Trophoblast cell (in vitro differentiated cells and primary cell): ENCODE results near the gene RGS14.
A peak's percentile ranks its signal among the peaks of the same experiment; 100 is the strongest.
"Not testable (repeated sequence)": the region's sequence is repeated elsewhere in the genome, so short reads cannot be mapped to it uniquely, and the experiment has no call there.

Source experiments
- DNase-seq, 2 donors: peaks; one replicate each; pipeline ENCODE4 v3.0.0-alpha.2; 2016
- H2AFZ ChIP-seq: 2 replicates; pipeline ENCODE4 v1.6.1; 2013; ENCODE audit warnings: low read length, moderate library complexity, mild to moderate bottlenecking; ENCODE audit not compliant: insufficient read depth, poor library complexity
- H2AK5ac ChIP-seq: 2 replicates; pipeline ENCODE4 v1.6.1; 2013; ENCODE audit warnings: mild to moderate bottlenecking, low read length
- H2BK120ac ChIP-seq: 2 replicates; pipeline ENCODE4 v1.6.1; 2013; ENCODE audit warnings: low read length, mild to moderate bottlenecking, moderate library complexity; ENCODE audit not compliant: insufficient read depth, poor library complexity
- H2BK12ac ChIP-seq: 2 replicates; pipeline ENCODE4 v1.6.1; 2013; ENCODE audit warnings: mild to moderate bottlenecking, low read length, moderate library complexity
- H2BK5ac ChIP-seq: 2 replicates; pipeline ENCODE4 v1.6.1; 2013; ENCODE audit warnings: low read length, low read depth, moderate library complexity, mild to moderate bottlenecking; ENCODE audit not compliant: poor library complexity
- H3K14ac ChIP-seq: 2 replicates; pipeline ENCODE4 v1.6.1; 2013; ENCODE audit warnings: mild to moderate bottlenecking, low read length
- H3K18ac ChIP-seq: 2 replicates; pipeline ENCODE4 v1.6.1; 2013; ENCODE audit warnings: mild to moderate bottlenecking, low read length
- H3K23ac ChIP-seq: 2 replicates; pipeline ENCODE4 v1.6.1; 2013; ENCODE audit warnings: low read length
- H3K27ac ChIP-seq: 2 replicates; pipeline ENCODE4 v1.5.1; 2013; ENCODE audit warnings: low read depth, mild to moderate bottlenecking, inconsistent platforms, low read length, moderate library complexity
- H3K27me3 ChIP-seq: 2 replicates; pipeline ENCODE4 v1.6.1; 2013; ENCODE audit warnings: inconsistent platforms, mild to moderate bottlenecking, low read length, moderate library complexity; ENCODE audit not compliant: insufficient read depth
- H3K36me3 ChIP-seq, 2 experiments: 1 replicate in 1 of 2; 2 replicates in 1 of 2; pipeline ENCODE4 v1.6.1; 2013; ENCODE audit warnings: low read length in 2 of 2, mild to moderate bottlenecking in 2 of 2, moderate library complexity in 1 of 2; ENCODE audit not compliant: insufficient read depth in 2 of 2, control insufficient read depth in 1 of 2
- H3K4ac ChIP-seq: 2 replicates; pipeline ENCODE4 v1.6.1; 2013; ENCODE audit warnings: low read depth, mild to moderate bottlenecking, low read length, moderate library complexity
- H3K4me1 ChIP-seq, 2 experiments: 1 replicate in 1 of 2; 2 replicates in 1 of 2; pipeline ENCODE4 v1.6.1; 2013; ENCODE audit warnings: low read length in 2 of 2, mild to moderate bottlenecking in 2 of 2, moderate library complexity in 1 of 2; ENCODE audit not compliant: insufficient read depth in 2 of 2, control insufficient read depth in 1 of 2
- H3K4me2 ChIP-seq: 2 replicates; pipeline ENCODE4 v1.6.1; 2013; ENCODE audit warnings: inconsistent platforms, mild to moderate bottlenecking, low read length, moderate library complexity
- H3K4me3 ChIP-seq: 2 replicates; pipeline ENCODE4 v1.5.1; 2013; ENCODE audit warnings: mild to moderate bottlenecking, low read depth, low read length, inconsistent platforms
- H3K79me1 ChIP-seq: one replicate; pipeline ENCODE4 v1.6.1; 2013; ENCODE audit warnings: low read length
- H3K79me2 ChIP-seq: 2 replicates; pipeline ENCODE4 v1.6.1; 2013; ENCODE audit warnings: low read length, mild to moderate bottlenecking; ENCODE audit not compliant: control insufficient read depth, insufficient read depth, poor library complexity
- H3K9ac ChIP-seq: 2 replicates; pipeline ENCODE4 v1.6.1; 2013; ENCODE audit warnings: mild to moderate bottlenecking, low read length
- H3K9me3 ChIP-seq: 2 replicates; pipeline ENCODE4 v1.6.1; 2013; ENCODE audit warnings: low read depth, mild to moderate bottlenecking, control low read depth, inconsistent platforms, low read length; ENCODE audit not compliant: insufficient read depth
- H4K12ac ChIP-seq: 2 replicates; pipeline ENCODE4 v1.6.1; 2013; ENCODE audit warnings: low read depth, mild to moderate bottlenecking, low read length, moderate library complexity
- H4K8ac ChIP-seq: 2 replicates; pipeline ENCODE4 v1.6.1; 2013; ENCODE audit warnings: low read depth, mild to moderate bottlenecking, low read length, moderate library complexity
- H4K91ac ChIP-seq: one replicate; pipeline ENCODE4 v1.6.1; 2013; ENCODE audit warnings: low read depth, mild to moderate bottlenecking, low read length, moderate library complexity
- WGBS: extraction: QIAGEN DNeasy Blood & Tissue Kit; methylation state at CpG from one replicate; pipeline ENCODE4 v1.1.7; 2013; ENCODE audit warnings: missing lambda C conversion rate; ENCODE audit not compliant: insufficient read length, insufficient coverage; ENCODE audit errors: extremely low coverage; 5-methylcytosine and 5-hydroxymethylcytosine counted together

Gene RGS14

DNA sequence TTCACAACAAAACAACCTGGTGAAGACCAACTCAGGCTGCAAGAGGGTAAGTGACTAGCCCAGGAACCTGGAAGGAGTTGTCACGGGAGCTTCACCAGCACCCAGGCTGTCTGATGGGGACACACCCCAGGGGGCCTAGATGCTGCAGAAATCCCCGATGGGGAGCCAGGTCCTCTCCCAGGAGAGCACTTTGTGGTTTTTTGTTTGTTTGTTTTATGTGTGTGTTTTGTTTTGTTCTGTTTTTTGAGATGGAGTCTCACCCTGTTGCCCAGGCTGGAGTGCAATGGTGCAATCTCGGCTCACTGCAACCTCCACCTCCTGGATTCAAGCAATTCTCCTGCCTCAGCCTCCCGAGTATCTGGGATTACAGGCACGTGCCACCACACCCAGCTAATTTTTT is 17.8 kb downstream of the RGS14 start:
- not testable (repeated sequence) for H3K27ac ChIP-seq

DNA sequence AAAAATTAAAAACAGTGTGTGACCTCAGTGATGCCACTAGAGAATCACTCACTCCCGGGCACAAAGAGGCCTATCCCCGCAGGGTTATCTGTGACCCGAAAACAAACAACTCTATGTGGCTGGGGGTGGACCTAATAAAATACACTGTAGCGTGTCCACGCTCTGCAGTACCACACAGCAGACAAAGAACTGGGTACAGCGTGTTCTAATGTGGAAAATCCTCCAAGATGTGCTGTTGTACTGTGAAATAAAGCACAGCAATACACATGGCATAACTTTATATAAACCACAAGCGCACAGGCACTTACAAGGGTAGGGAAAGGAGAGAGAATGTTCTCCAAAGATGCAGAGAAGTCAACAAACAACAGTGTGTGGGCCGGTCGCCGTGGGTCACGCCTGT is 18.4 kb downstream of the RGS14 start:
- no CpG with 5 or more reads among the region's 11 CpGs for WGBS
- Histone ChIP-seq H2AFZ (no peak overlapping the region), H2AK5ac (no peak overlapping the region), H3K4ac (no peak overlapping the region), H3K27ac (no peak overlapping the region), H4K12ac (no peak overlapping the region), H3K4me1 (peaks cover 5% of the 10 kb centered on the region in 2 experiments), H3K4me2 (no peak overlapping the region), H3K79me2 (peaks cover 3% of the 10 kb centered on the region), H3K79me1 (peaks cover 4% of the 10 kb centered on the region), H2BK12ac (no peak overlapping the region), H3K27me3 (no peaks in the 10 kb centered on the region), H3K18ac (no peak overlapping the region), H4K8ac (no peak overlapping the region), H3K9me3 (no peaks in the 10 kb centered on the region), H3K4me3 (no peak overlapping the region), H3K36me3 (no peaks in the 10 kb centered on the region), H3K23ac (no peak overlapping the region), H3K14ac (no peak overlapping the region), H3K9ac (no peak overlapping the region), H4K91ac (no peak overlapping the region), H2BK5ac (no peak overlapping the region), H2BK120ac (no peak overlapping the region)
- DNase-seq = no peak

More for the DNA sequence above, 17.8 kb downstream of the RGS14 start:
- H4K12ac ChIP-seq, H3K79me1 ChIP-seq, H3K27me3 ChIP-seq, H3K4me2 ChIP-seq, DNase-seq, H2BK12ac ChIP-seq, H4K8ac ChIP-seq, H3K4me3 ChIP-seq, H3K36me3 ChIP-seq, H4K91ac ChIP-seq, H3K14ac ChIP-seq, H2AFZ ChIP-seq, H3K9ac ChIP-seq, H3K4ac ChIP-seq, H2BK5ac ChIP-seq, H3K23ac ChIP-seq, H3K9me3 ChIP-seq, H3K18ac ChIP-seq, H3K79me2 ChIP-seq, H3K4me1 ChIP-seq, H2BK120ac ChIP-seq, H2AK5ac ChIP-seq: not testable (repeated sequence)
- no CpG with 5 or more reads among the region's 5 CpGs for WGBS

DNA sequence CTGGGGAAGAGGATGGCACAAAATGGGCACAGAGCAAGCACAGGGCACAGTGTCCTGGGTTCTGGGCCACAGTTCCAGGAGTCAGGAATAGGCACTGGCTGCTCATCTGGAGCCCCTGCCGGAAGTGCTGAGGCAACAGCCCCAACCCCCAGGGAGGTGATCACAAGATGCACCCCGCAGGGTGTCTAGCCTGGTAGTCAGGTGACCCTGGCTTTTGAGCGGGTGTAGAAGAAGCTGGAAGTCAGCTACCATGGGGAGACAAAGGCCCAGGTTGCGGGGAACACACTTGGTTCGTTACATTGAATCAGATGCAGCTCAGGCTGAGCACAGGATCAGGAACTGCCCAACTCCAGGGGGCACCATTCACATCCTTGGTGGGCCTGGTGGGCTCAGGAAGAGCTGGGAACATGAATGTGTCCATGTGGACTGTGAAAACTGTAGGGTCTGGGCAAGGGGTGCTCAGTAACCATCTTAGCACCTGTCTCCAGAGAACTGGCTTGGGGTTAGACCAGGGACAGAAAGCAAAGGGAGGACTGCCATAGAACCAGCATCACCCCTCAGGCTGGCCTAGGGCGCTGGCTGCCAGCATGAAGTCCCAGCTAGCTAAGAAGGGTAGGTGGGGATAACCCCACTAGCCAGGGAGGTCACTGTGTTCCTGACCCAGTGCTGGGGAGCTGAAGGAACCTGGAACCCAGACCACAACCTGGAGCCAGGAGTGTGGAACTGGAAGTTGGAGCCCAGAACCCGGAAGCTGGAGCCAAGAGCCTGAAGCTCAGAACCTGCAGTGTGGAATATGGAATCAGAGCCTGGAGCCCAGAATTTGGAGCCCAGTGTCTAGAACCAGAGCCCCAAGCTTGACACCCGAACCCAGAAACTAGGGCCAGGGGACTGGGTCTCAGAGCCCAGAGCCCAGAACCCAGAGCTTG is 20.4 kb downstream of the RGS14 start:
- DNase-seq = no peak
- no CpG with 5 or more reads among the region's 8 CpGs for WGBS
- no peak overlapping the region for H3K14ac ChIP-seq

DNA sequence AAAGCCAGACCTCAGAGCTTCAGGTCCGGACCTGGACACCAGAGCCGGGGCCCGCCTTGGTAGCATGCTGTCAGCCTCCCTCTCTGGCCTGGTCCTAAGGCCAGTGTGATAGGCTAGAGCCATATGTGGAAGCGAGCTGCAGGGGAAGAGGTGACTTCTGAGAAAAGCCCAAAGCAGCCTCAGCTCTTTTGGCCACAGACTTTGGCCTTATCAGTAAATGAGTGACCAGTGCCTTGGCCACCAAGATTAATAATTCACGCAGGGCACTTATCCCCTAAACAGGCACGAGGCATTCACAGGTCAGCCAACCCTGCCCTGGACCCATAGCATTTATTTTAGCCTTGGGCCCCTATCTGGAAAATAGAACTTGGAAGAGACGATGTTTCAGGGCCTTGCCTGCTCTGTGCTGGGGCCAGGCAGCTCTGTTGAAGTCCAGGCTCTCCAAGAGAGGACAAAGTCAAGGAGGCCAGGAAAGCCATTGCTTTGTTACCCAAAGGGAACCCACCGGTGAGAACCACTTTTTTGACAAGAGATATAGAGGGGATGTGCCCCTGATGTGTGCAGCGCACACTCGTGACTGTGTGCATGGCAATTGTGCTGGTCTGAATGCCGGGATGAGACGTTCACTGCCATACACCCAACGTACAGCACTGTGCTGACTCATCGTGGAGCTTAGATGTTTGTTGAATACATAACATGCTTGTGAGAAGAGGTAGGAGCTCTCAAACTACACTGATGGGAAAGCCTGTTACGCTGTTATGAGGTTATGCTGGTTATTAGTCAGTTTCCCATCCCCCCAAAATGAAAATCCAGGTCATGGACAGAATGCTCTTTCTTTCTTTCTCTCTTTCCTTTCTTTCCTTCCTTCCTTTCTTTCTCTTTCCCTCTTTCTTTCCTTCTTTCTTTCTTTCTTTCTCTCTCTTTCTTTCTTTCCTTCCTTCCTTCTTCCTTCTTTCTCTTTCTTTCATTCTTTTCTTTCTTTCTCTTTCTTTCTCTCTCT is 21.5 kb downstream of the RGS14 start:
- no peaks in the 10 kb centered on the region for H3K9me3 ChIP-seq
- no peak overlapping the region for H2BK5ac ChIP-seq
- no CpG with 5 or more reads among the region's 15 CpGs for WGBS
- no peaks in the 10 kb centered on the region for H3K79me1 ChIP-seq
- H3K23ac ChIP-seq = no peak overlapping the region
- H3K27me3 ChIP-seq = no peaks in the 10 kb centered on the region
- H3K9ac ChIP-seq = no peak overlapping the region
- no peak overlapping the region for H4K91ac ChIP-seq
- H2AK5ac ChIP-seq = no peak overlapping the region
- no peak overlapping the region for H2BK12ac ChIP-seq
- no peak overlapping the region for H3K18ac ChIP-seq
- no peak overlapping the region for H3K4me3 ChIP-seq
- H3K4me1 ChIP-seq = no peaks in the 10 kb centered on the region
- H2AFZ ChIP-seq = no peak overlapping the region
- H3K27ac ChIP-seq = no peak overlapping the region
- no peak overlapping the region for H2BK120ac ChIP-seq
- DNase-seq = peak; percentile 81 to 91
- H4K8ac ChIP-seq = no peak overlapping the region
- no peak overlapping the region for H3K4me2 ChIP-seq
- H3K79me2 ChIP-seq = no peaks in the 10 kb centered on the region
- no peak overlapping the region for H3K4ac ChIP-seq
- no peaks in the 10 kb centered on the region for H3K36me3 ChIP-seq
- no peak overlapping the region for H4K12ac ChIP-seq
- no peak overlapping the region for H3K14ac ChIP-seq

More for the DNA sequence above, 20.4 kb downstream of the RGS14 start:
- no peaks in the 10 kb centered on the region for H3K79me2 ChIP-seq
- no peak overlapping the region for H2AFZ ChIP-seq
- no peak overlapping the region for H3K27ac ChIP-seq
- H3K9me3 ChIP-seq = no peaks in the 10 kb centered on the region
- H2BK5ac ChIP-seq = no peak overlapping the region
- no peaks in the 10 kb centered on the region for H3K79me1 ChIP-seq
- H3K4me1 ChIP-seq = no peaks in the 10 kb centered on the region
- no peaks in the 10 kb centered on the region for H3K36me3 ChIP-seq
- H3K18ac ChIP-seq = no peak overlapping the region
- H3K23ac ChIP-seq = no peak overlapping the region
- H3K27me3 ChIP-seq = no peaks in the 10 kb centered on the region
- no peak overlapping the region for H3K4me3 ChIP-seq
- no peak overlapping the region for H3K4ac ChIP-seq
- no peak overlapping the region for H2BK120ac ChIP-seq
- no peak overlapping the region for H3K4me2 ChIP-seq
- no peak overlapping the region for H4K12ac ChIP-seq
- no peak overlapping the region for H3K9ac ChIP-seq
- no peak overlapping the region for H4K91ac ChIP-seq
- no peak overlapping the region for H4K8ac ChIP-seq
- no peak overlapping the region for H2BK12ac ChIP-seq
- no peak overlapping the region for H2AK5ac ChIP-seq
